SK-N-SH (cell line): ENCODE results near the gene TXNRD2. TPM values are rescaled to one million over a fixed set of nuclear protein-coding genes. Genes with fewer than 3 reads are reported as not detected.

Source experiments
- CTCF ChIA-PET: fragments of 300-600, 350-600 bp; formaldehyde crosslinking; extraction: SDS; loops from one replicate; lab custom pipeline; 2021; lab: Yijun Ruan, JAX
- POLR2A ChIA-PET: fragments of 350-600 bp; sonication (Branson Sonifier 250); formaldehyde crosslinking; extraction: SDS; loops from one replicate; lab custom pipeline; 2020; ENCODE audit warnings: antibody characterized with exemption, inconsistent platforms; lab: Yijun Ruan, JAX
- DNase-seq: peaks from one replicate; pipeline ENCODE4 v3.0.0; 2012
- H2AFZ ChIP-seq: fragments of 200-600 bp; sonication (generic); 2 replicates; pipeline ENCODE4 v1.8.1; 2016; ENCODE audit warnings: antibody characterized with exemption, mild to moderate bottlenecking, low read depth
- H3F3A ChIP-seq: fragments of 200-600 bp; sonication (generic); replicated peaks from 2 replicates; pipeline ENCODE3; 2016; ENCODE audit warnings: antibody characterized with exemption, mild to moderate bottlenecking; ENCODE audit not compliant: insufficient read depth
- H3K27ac ChIP-seq, 2 experiments: fragments of 200-500 bp in 1 of 2; fragments of 200-600 bp in 1 of 2; sonication (Bioruptor generic) in 1 of 2; sonication (generic), shearing (Covaris generic) in 1 of 2; 2 replicates each; pipeline versions ENCODE4 v1.5.1 to v1.6.1; 2014 to 2016; ENCODE audit warnings: low read depth in 2 of 2, inconsistent platforms in 1 of 2, low read length in 1 of 2, mild to moderate bottlenecking in 1 of 2, mixed read lengths in 1 of 2
- H3K27me3 ChIP-seq: fragments of 200-600 bp; sonication (generic), shearing (Covaris generic); 2 replicates; pipeline ENCODE4 v1.6.1; 2016; ENCODE audit warnings: mixed run types; ENCODE audit not compliant: insufficient read depth
- H3K36me3 ChIP-seq, 2 experiments: fragments of 200-500 bp in 1 of 2; fragments of 200-600 bp in 1 of 2; sonication (Bioruptor generic) in 1 of 2; sonication (generic) in 1 of 2; replicated peaks in 1 of 2; 2 replicates each; pipeline versions ENCODE3 to v1.5.1; 2014 to 2016; ENCODE audit warnings: low read length in 1 of 2, mild to moderate bottlenecking in 1 of 2; ENCODE audit not compliant: insufficient read depth in 2 of 2, control insufficient read depth in 1 of 2
- H3K4me1 ChIP-seq, 2 experiments: fragments of 200-500 bp in 1 of 2; fragments of 200-600 bp in 1 of 2; sonication (Bioruptor generic) in 1 of 2; sonication (generic), shearing (Covaris generic) in 1 of 2; 2 replicates each; pipeline versions ENCODE4 v1.5.1 to v1.6.1; 2014 to 2016; ENCODE audit warnings: low read depth in 1 of 2, low read length in 1 of 2, mixed run types in 1 of 2; ENCODE audit not compliant: insufficient read depth in 2 of 2, control insufficient read depth in 1 of 2
- H3K4me2 ChIP-seq: fragments of 200-600 bp; sonication (generic), shearing (Covaris generic); 2 replicates; pipeline ENCODE4 v1.6.1; 2017; ENCODE audit warnings: mixed run types
- H3K4me3 ChIP-seq, 2 experiments: fragments of 200-500 bp in 1 of 2; fragments of 200-600 bp in 1 of 2; sonication (Bioruptor generic) in 1 of 2; sonication (generic), shearing (Covaris generic) in 1 of 2; 2 replicates each; pipeline versions ENCODE4 v1.5.1 to v1.8.1; 2014 to 2016; ENCODE audit warnings: low read depth in 2 of 2, inconsistent platforms in 1 of 2, low read length in 1 of 2, mild to moderate bottlenecking in 1 of 2, mixed read lengths in 1 of 2, moderate library complexity in 1 of 2
- H3K79me2 ChIP-seq: fragments of 200-600 bp; sonication (generic); 2 replicates; pipeline ENCODE4 v1.8.1; 2017; ENCODE audit warnings: mild to moderate bottlenecking; ENCODE audit not compliant: insufficient read depth
- H3K9ac ChIP-seq: fragments of 200-600 bp; sonication (generic); 2 replicates; pipeline ENCODE4 v1.6.1; 2017; ENCODE audit warnings: mixed run types
- H3K9me2 ChIP-seq: fragments of 200-600 bp; sonication (generic); 2 replicates; pipeline ENCODE4 v1.6.1; 2017; ENCODE audit warnings: mixed run types
- H3K9me3 ChIP-seq: fragments of 200-600 bp; sonication (generic); 2 replicates; pipeline ENCODE4 v1.6.1; 2017; ENCODE audit warnings: mixed run types, mild to moderate bottlenecking, moderate library complexity
- H4K20me1 ChIP-seq: fragments of 200-600 bp; sonication (generic); 2 replicates; pipeline ENCODE4 v1.6.1; 2017; ENCODE audit warnings: mild to moderate bottlenecking, mixed run types; ENCODE audit not compliant: insufficient read depth
- CHD2 ChIP-seq: fragments of 150-350 bp; IDR thresholded peaks from 2 replicates; pipeline ENCODE4 v1.6.1; 2018; ENCODE audit warnings: low read length; ENCODE audit not compliant: partially characterized antibody
- EZH2phosphoT487 ChIP-seq: fragments of 200-600 bp; sonication (generic); IDR thresholded peaks from 2 replicates; pipeline ENCODE4 v1.6.1; 2017; ENCODE audit warnings: low read depth, mixed run types, mild to moderate bottlenecking, antibody characterized with exemption, moderate library complexity, borderline replicate concordance
- FOSL2 ChIP-seq: IDR thresholded peaks from 2 replicates; pipeline ENCODE4 v1.4.0; 2012; ENCODE audit warnings: low read depth, mild to moderate bottlenecking, moderate library complexity, borderline replicate concordance
- FOXJ3 ChIP-seq: sonication (generic); formaldehyde crosslinking; IDR thresholded peaks from 2 replicates; pipeline ENCODE4 v1.5.1; 2020; ENCODE audit warnings: mild to moderate bottlenecking, missing genetic modification reagents
- FOXM1 ChIP-seq: IDR thresholded peaks from 2 replicates; pipeline ENCODE4 v1.4.0; 2012; ENCODE audit warnings: low read depth, mild to moderate bottlenecking
- GABPA ChIP-seq: IDR thresholded peaks from 2 replicates; pipeline ENCODE4 v1.4.0; 2012; ENCODE audit warnings: low read depth, mild to moderate bottlenecking
- IRF3 ChIP-seq: fragments of 150-350 bp; IDR thresholded peaks from 2 replicates; pipeline ENCODE4 v1.6.1; 2016; ENCODE audit warnings: mild to moderate bottlenecking, low read depth, low read length
- MAX ChIP-seq: IDR thresholded peaks from 2 replicates; pipeline ENCODE4 v1.4.0; 2012; ENCODE audit warnings: low read depth
- MEF2A ChIP-seq: IDR thresholded peaks from 2 replicates; pipeline ENCODE4 v1.4.0; 2012; ENCODE audit warnings: low read depth, borderline replicate concordance
- MXI1 ChIP-seq: IDR thresholded peaks from 2 replicates; pipeline ENCODE4 v1.6.1; 2012; ENCODE audit warnings: mild to moderate bottlenecking, low read depth, low read length, improper control_type of control experiment
- PBX3 ChIP-seq: IDR thresholded peaks from 2 replicates; pipeline ENCODE4; 2012
- RAD21 ChIP-seq: IDR thresholded peaks from 2 replicates; pipeline ENCODE4 v1.6.1; 2012; ENCODE audit warnings: mild to moderate bottlenecking, low read length
- RFX5 ChIP-seq: IDR thresholded peaks from 2 replicates; pipeline ENCODE4 v1.6.1; 2012; ENCODE audit warnings: mild to moderate bottlenecking, improper control_type of control experiment, low read length
- SIN3A ChIP-seq: IDR thresholded peaks from 2 replicates; pipeline ENCODE4 v1.6.1; 2012; ENCODE audit warnings: low read depth, mild to moderate bottlenecking, low read length, moderate library complexity, borderline replicate concordance
- TCF12 ChIP-seq: IDR thresholded peaks from 2 replicates; pipeline ENCODE4 v1.4.0; 2012
- USF1 ChIP-seq: IDR thresholded peaks from 2 replicates; pipeline ENCODE4 v1.4.0; 2012; ENCODE audit warnings: low read depth, borderline replicate concordance
- USF2 ChIP-seq: fragments of 150-350 bp; IDR thresholded peaks from 2 replicates; pipeline ENCODE4 v1.6.1; 2017; ENCODE audit warnings: antibody characterized with exemption, low read length, low read depth, borderline replicate concordance
- ZBTB33 ChIP-seq: IDR thresholded peaks from 2 replicates; pipeline ENCODE4 v1.4.0; 2012; ENCODE audit warnings: low read depth, borderline replicate concordance
- WGBS: methylation state at CpG from one replicate; pipeline ENCODE4 v1.1.6; 2017; ENCODE audit warnings: low lambda C conversion rate; 5-methylcytosine and 5-hydroxymethylcytosine counted together
- polyA plus RNA-seq, 3 experiments: library from polyadenylated mRNA; depleted of rRNA; stranded (reverse); fragments of >200 nt; gene quantifications; 2 replicates each; pipeline ENCODE4 v1.2.3, GENCODE V29; 2012

The TXNRD2 gene
- polyA plus RNA-seq, 1 of the 3 experiments (the other 2 are of a cell fraction) = 34.7 TPM

- H3K9me2 ChIP-seq = no peaks in the 10 kb centered on the region
- POLR2A ChIA-PET = interaction anchor here (0.6 to 1.9 kb wide), 2 partner anchors 127 to 181 kb away, joined by 3 to 10 read pairs; no protein-coding TSS in a partner anchor
- H3K9me3 ChIP-seq = no peaks in the 10 kb centered on the region
- H3K36me3 ChIP-seq = peaks cover 14 to 29% of the 10 kb centered on the region in 2 experiments
- no peak for TF ChIP-seq MAX
- TF ChIP-seq SIN3A = no peak
- TF ChIP-seq USF1 = no peak
- no peak for TF ChIP-seq FOSL2
- no peak for TF ChIP-seq EZH2phosphoT487
- no peak for TF ChIP-seq CHD2
- no peak for TF ChIP-seq USF2
- WGBS = 93% methylated on average over 9 of the region's 12 CpGs
- no peaks in the 10 kb centered on the region for H4K20me1 ChIP-seq
- no peak overlapping the region for H2AFZ ChIP-seq
- H3K4me3 ChIP-seq = no peak overlapping the region
- no peak overlapping the region for H3K27ac ChIP-seq
- H3K4me1 ChIP-seq = no peaks in the 10 kb centered on the region
- no peak overlapping the region for H3K4me2 ChIP-seq
- no peaks in the 10 kb centered on the region for H3F3A ChIP-seq
- DNase-seq = no peak
- H3K79me2 ChIP-seq = no peaks in the 10 kb centered on the region
- no peak overlapping the region for H3K9ac ChIP-seq
- CTCF ChIA-PET = interaction anchor here (0.6 to 11.4 kb wide), 9 partner anchors 11 to 203 kb away, joined by 3 to 297 read pairs (median 9); no protein-coding TSS in a partner anchor
- H3K27me3 ChIP-seq = no peaks in the 10 kb centered on the region
Observed at GRCh38 chr22:19911540-19912270, 29.9 kb downstream of the TXNRD2 start.

GRCh38 chr22:19910180-19910744 is 31.4 kb downstream of the TXNRD2 start:
- no peaks in the 10 kb centered on the region for H3F3A ChIP-seq
- CTCF ChIA-PET = interaction anchor here (0.5 to 11.4 kb wide), 64 partner anchors 9 to 634 kb away, joined by 3 to 297 read pairs (median 5); partner anchors contain the start of genes COMT, TBX1 and TXNRD2
- no peak overlapping the region for H3K4me2 ChIP-seq
- POLR2A ChIA-PET = interaction anchor here (1.9 kb wide), 1 partner anchor 180 kb away, joined by 10 read pairs; no protein-coding TSS in a partner anchor
- no peaks in the 10 kb centered on the region for H3K27me3 ChIP-seq
- H3K4me3 ChIP-seq = no peak overlapping the region
- TF ChIP-seq RFX5 = no peak
- TF ChIP-seq ZBTB33 = no peak
- TF ChIP-seq FOXJ3 (CRISPR knock-in tag) = no peak
- TF ChIP-seq RAD21 = no peak
- TF ChIP-seq FOXM1 = no peak
- no peak for TF ChIP-seq CHD2
- TF ChIP-seq IRF3 = no peak
- TF ChIP-seq TCF12 = no peak
- no peak for TF ChIP-seq GABPA
- no peak for TF ChIP-seq MAX
- TF ChIP-seq MEF2A = no peak
- TF ChIP-seq MXI1 = no peak
- no peak for TF ChIP-seq PBX3
- no peak for DNase-seq
- 33% methylated on average over 3 of the region's 4 CpGs for WGBS
- H2AFZ ChIP-seq = no peak overlapping the region
- H3K79me2 ChIP-seq = no peaks in the 10 kb centered on the region
- H4K20me1 ChIP-seq = no peaks in the 10 kb centered on the region
- peaks cover 14 to 21% of the 10 kb centered on the region in 2 experiments for H3K36me3 ChIP-seq
- peaks cover 0 to 5% of the 10 kb centered on the region in 2 experiments; a peak in 1 of 4 replicates for H3K4me1 ChIP-seq
- no peak overlapping the region for H3K27ac ChIP-seq
- no peak overlapping the region for H3K9ac ChIP-seq
- H3K9me2 ChIP-seq = no peaks in the 10 kb centered on the region
- no peaks in the 10 kb centered on the region for H3K9me3 ChIP-seq
